Lower leg skin (tissue), 3 donors: ENCODE measurements around the gene SSTR3.

Experiments used
- CTCF ChIP-seq, 3 donors: fragments of 450-650 bp; IDR thresholded peaks; one replicate each; pipeline ENCODE4 v1.5.1; 2016; ENCODE audit warnings: antibody characterized with exemption in 3 of 3, mild to moderate bottlenecking in 3 of 3, moderate library complexity in 2 of 3
- POLR2A ChIP-seq, 2 donors: fragments of 450-650 bp; IDR thresholded peaks; one replicate each; pipeline ENCODE4 v1.6.1; 2016 to 2017; ENCODE audit warnings: antibody characterized with exemption in 2 of 2, mild to moderate bottlenecking in 1 of 2, moderate library complexity in 1 of 2

- TF ChIP-seq CTCF (IDR thresholded peaks at IDR 0.05) (no peak), POLR2A (IDR thresholded peaks at IDR 0.05) (no peak)
Measured at GRCh38 chr22:37224757-37225420, 12.6 kb upstream of the SSTR3 start.
